GM23248 (cell line): ENCODE measurements around the gene LIPJ. TPM values are rescaled to one million over a fixed set of nuclear protein-coding genes. Genes with fewer than 3 reads are reported as not detected.

Experiments used
- DNase-seq: peaks from one replicate; pipeline ENCODE4 v3.0.0-alpha.2; 2015
- H2AFZ ChIP-seq: fragments of 200-600 bp; sonication (generic); 2 replicates; pipeline ENCODE4 v1.6.1; 2016; ENCODE audit warnings: antibody characterized with exemption
- H3F3A ChIP-seq: fragments of 200-600 bp; sonication (generic); 2 replicates; pipeline ENCODE4 v1.6.1; 2016; ENCODE audit warnings: mild to moderate bottlenecking, antibody characterized with exemption, mixed run types; ENCODE audit not compliant: insufficient read depth
- H3K27ac ChIP-seq: fragments of 200-600 bp; sonication (generic); 2 replicates; pipeline ENCODE4 v1.5.1; 2016; ENCODE audit warnings: mild to moderate bottlenecking
- H3K27me3 ChIP-seq: fragments of 200-600 bp; sonication (generic); replicated peaks from 2 replicates; pipeline ENCODE4 v1.6.1; 2016; ENCODE audit warnings: mild to moderate bottlenecking; ENCODE audit not compliant: insufficient read depth
- H3K36me3 ChIP-seq: fragments of 200-600 bp; sonication (generic); 2 replicates; pipeline ENCODE4 v1.6.1; 2016; ENCODE audit warnings: low read depth, mild to moderate bottlenecking
- H3K4me1 ChIP-seq: fragments of 200-600 bp; sonication (generic); 2 replicates; pipeline ENCODE4 v1.6.1; 2016; ENCODE audit warnings: mild to moderate bottlenecking; ENCODE audit not compliant: insufficient read depth
- H3K4me2 ChIP-seq: fragments of 200-600 bp; sonication (generic); one replicate; pipeline ENCODE4 v1.6.1; 2016; ENCODE audit warnings: mild to moderate bottlenecking; ENCODE audit not compliant: unreplicated experiment
- H3K4me3 ChIP-seq: fragments of 200-600 bp; sonication (generic); 2 replicates; pipeline ENCODE4 v1.5.1; 2016; ENCODE audit warnings: mild to moderate bottlenecking
- H3K79me2 ChIP-seq: fragments of 200-600 bp; sonication (generic); 2 replicates; pipeline ENCODE4 v1.6.1; 2016; ENCODE audit warnings: mild to moderate bottlenecking; ENCODE audit not compliant: insufficient read depth
- H3K9ac ChIP-seq: fragments of 200-600 bp; sonication (generic); 2 replicates; pipeline ENCODE4 v1.6.1; 2016; ENCODE audit warnings: mild to moderate bottlenecking
- H3K9me2 ChIP-seq: fragments of 200-600 bp; sonication (generic); 2 replicates; pipeline ENCODE4 v1.6.1; 2016; ENCODE audit warnings: mixed run types, mild to moderate bottlenecking, moderate library complexity; ENCODE audit not compliant: insufficient read depth
- H3K9me3 ChIP-seq: fragments of 200-600 bp; sonication (generic); one replicate; pipeline ENCODE4 v1.6.1; 2017; ENCODE audit warnings: low read depth
- H4K20me1 ChIP-seq: fragments of 200-600 bp; sonication (generic); 2 replicates; pipeline ENCODE4 v1.6.0; 2016; ENCODE audit not compliant: insufficient read depth
- EZH2 ChIP-seq: fragments of 200-600 bp; sonication (generic); IDR thresholded peaks from 2 replicates; pipeline ENCODE4 v1.6.1; 2018; ENCODE audit warnings: antibody characterized with exemption, mild to moderate bottlenecking; ENCODE audit not compliant: insufficient read depth, poor library complexity, severe bottlenecking
- EZH2phosphoT487 ChIP-seq: fragments of 200-600 bp; sonication (generic); IDR thresholded peaks from 2 replicates; pipeline ENCODE4 v1.6.1; 2018; ENCODE audit warnings: antibody characterized with exemption, moderate library complexity, mild to moderate bottlenecking, low read depth; ENCODE audit not compliant: insufficient read depth
- WGBS, 2 experiments: methylation state at CpG; one replicate each; pipeline ENCODE4 v1.1.6; 2015 to 2017; ENCODE audit warnings: low lambda C conversion rate in 2 of 2, low coverage in 1 of 2; ENCODE audit errors: missing lambda C conversion rate in 2 of 2; 5-methylcytosine and 5-hydroxymethylcytosine counted together
- in situ Hi-C: fragments of 300-500 bp; cut with MboI; formaldehyde crosslinking; loops from 2 replicates; pipeline ENCODE4 v1.15.0; 2020
- polyA plus RNA-seq: library from polyadenylated mRNA; unstranded; fragments of >200 nt; fragmentation: Nextera tagmentation; extraction: Ambion mirVana; gene quantifications from 2 replicates; pipeline ENCODE4 v1.2.1, GENCODE V29; 2016
- total RNA-seq: library from RNA; depleted of rRNA; stranded (reverse); fragments of >200 nt; shearing (Covaris generic); gene quantifications from 2 replicates; pipeline ENCODE4 v1.2.3, GENCODE V29; 2014

The LIPJ gene
- total and polyA plus RNA-seq, 2 experiments from 2014 or later: 0.18 TPM; not detected in 1

- no peak overlapping the region for H3K27ac ChIP-seq
- no peaks in the 10 kb centered on the region for H4K20me1 ChIP-seq
- no peak for DNase-seq
- no peaks in the 10 kb centered on the region for H3K9me3 ChIP-seq
- H3K9me2 ChIP-seq: peaks cover 3% of the 10 kb centered on the region; the same call in 1 of the 2 replicates
- H3K27me3 ChIP-seq: no peaks in the 10 kb centered on the region
- peaks cover 6% of the 10 kb centered on the region; the same call in 1 of the 2 replicates for H3F3A ChIP-seq
- 42 to 49% methylated on average over 5 of the region's 5 CpGs for WGBS, 2 experiments
- no peak overlapping the region for H2AFZ ChIP-seq
- no peaks in the 10 kb centered on the region for H3K36me3 ChIP-seq
- in situ Hi-C loops: no loop called here
- no peaks in the 10 kb centered on the region for H3K79me2 ChIP-seq
- H3K4me1 ChIP-seq: peaks cover 24% of the 10 kb centered on the region
- H3K4me3 ChIP-seq: no peak overlapping the region
- TF ChIP-seq EZH2 (no peak), EZH2phosphoT487 (no peak)
- H3K9ac ChIP-seq: no peak overlapping the region
- H3K4me2 ChIP-seq: no peak overlapping the region
These were observed 45.4 kb upstream of the LIPJ start for GRCh38 chr10:88541116-88541626.

DNA sequence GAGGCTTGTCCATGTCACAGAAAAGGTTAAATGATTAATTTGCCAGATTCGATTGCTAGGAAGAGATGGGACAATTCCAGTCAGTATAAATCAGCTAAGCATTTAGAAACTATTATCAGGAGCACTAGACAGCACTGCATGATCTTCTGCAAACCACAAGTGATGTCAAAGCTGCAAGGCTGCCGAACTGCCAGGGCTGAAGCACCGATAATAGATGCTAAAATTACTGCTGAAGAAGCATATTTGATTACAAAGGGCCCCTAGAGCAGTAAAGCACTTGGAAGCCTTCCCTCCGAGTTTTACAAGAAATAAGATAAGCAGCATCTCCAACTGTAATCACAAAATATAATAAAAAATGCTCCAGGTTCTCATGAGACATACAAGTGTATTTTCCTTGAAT lies 44.0 kb upstream of the LIPJ start:
- H3K9ac ChIP-seq: no peak overlapping the region
- H3K9me3 ChIP-seq: no peaks in the 10 kb centered on the region
- H3K4me3 ChIP-seq: no peak overlapping the region
- peaks cover 3% of the 10 kb centered on the region; the same call in 1 of the 2 replicates for H3K9me2 ChIP-seq
- peaks cover 21% of the 10 kb centered on the region for H3K4me1 ChIP-seq
- in situ Hi-C loops: no loop called here
- no peaks in the 10 kb centered on the region for H3K27me3 ChIP-seq
- no peak for DNase-seq
- H3K36me3 ChIP-seq: no peaks in the 10 kb centered on the region
- H2AFZ ChIP-seq: no peak overlapping the region
- no peaks in the 10 kb centered on the region for H3K79me2 ChIP-seq
- no peak overlapping the region for H3K4me2 ChIP-seq
- peaks cover 6% of the 10 kb centered on the region; the same call in 1 of the 2 replicates for H3F3A ChIP-seq
- WGBS, 2 experiments: 84 to 86% methylated on average over 4 of the region's 4 CpGs
- H3K27ac ChIP-seq: no peak overlapping the region
- H4K20me1 ChIP-seq: no peaks in the 10 kb centered on the region
- TF ChIP-seq EZH2phosphoT487: no peak
- TF ChIP-seq EZH2: no peak

DNA sequence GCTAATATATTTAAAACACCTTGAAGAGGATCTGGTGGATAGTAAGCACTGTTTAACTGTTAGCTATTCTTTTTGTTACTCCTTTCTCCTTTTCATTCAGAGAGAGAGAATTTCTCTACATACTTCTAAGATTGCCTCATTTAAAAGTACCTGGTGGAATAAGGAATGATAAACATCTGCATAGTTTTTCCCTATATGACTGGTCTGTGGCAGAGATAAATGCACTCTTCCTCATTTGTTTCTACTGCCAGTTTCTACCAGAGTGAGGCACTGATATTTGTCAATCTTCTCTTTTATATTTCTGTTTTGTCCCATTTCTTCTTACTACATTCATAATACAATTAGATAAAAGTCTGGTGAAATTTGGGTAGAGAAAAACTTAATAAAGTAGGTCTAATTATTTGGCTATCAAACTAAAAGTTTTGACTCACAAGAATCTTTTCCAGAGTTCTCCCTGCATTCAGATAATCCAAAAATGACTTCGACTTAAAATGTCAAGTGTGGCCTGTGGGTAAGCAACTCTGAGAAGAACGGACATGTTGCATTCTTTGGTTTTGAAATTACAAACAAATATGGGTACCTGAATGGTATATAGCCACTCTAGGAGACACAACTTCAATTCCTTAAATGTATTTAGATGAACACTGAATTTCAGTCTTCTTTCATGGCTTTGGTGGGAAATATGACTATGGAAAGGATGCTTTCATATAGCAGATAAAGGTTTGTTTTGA lies 42.3 kb upstream of the LIPJ start:
- Histone ChIP-seq H3K4me2 (no peak overlapping the region), H3K4me1 (peaks cover 11% of the 10 kb centered on the region; the same call in 1 of the 2 replicates), H3F3A (no peaks in the 10 kb centered on the region), H4K20me1 (no peaks in the 10 kb centered on the region), H3K27me3 (no peaks in the 10 kb centered on the region), H3K79me2 (no peaks in the 10 kb centered on the region), H3K4me3 (no peak overlapping the region), H3K36me3 (no peaks in the 10 kb centered on the region), H2AFZ (no peak overlapping the region), H3K9ac (no peak overlapping the region), H3K9me3 (no peaks in the 10 kb centered on the region), H3K9me2 (peaks cover 3% of the 10 kb centered on the region; the same call in 1 of the 2 replicates), H3K27ac (no peak overlapping the region)
- in situ Hi-C loops: no loop called here
- TF ChIP-seq EZH2 (no peak), EZH2phosphoT487 (no peak)
- 93 to 100% methylated on average over 2 of the region's 2 CpGs for WGBS, 2 experiments
- no peak for DNase-seq

DNA sequence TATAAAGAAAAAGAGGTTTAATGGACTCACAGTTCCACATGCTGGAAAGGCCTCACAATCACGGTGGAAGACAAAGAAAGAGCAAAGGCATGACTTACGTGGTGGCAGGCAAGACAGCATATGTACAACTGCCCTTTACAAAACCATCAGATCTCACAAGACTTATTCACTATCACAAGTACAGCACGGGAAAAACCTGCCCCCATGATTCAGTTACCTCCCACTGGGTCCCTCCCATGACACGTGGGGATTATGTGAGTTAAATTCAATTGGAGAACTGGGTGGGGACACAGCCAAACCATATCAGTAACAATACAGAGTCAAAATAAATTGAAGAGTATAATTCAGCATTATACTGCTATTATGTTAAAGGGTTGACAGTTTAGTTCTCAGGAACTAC lies 41.2 kb upstream of the LIPJ start:
- DNase-seq: no peak
- WGBS, 2 experiments: 59 to 72% methylated on average over 4 of the region's 4 CpGs
- TF ChIP-seq EZH2: no peak
- TF ChIP-seq EZH2phosphoT487: no peak
- Histone ChIP-seq H3K9me3 (no peaks in the 10 kb centered on the region), H3K9me2 (peaks cover 3% of the 10 kb centered on the region; the same call in 1 of the 2 replicates), H3K4me1 (peaks cover 9% of the 10 kb centered on the region; the same call in 1 of the 2 replicates), H3F3A (no peaks in the 10 kb centered on the region), H3K79me2 (no peaks in the 10 kb centered on the region), H3K4me2 (no peak overlapping the region), H3K9ac (no peak overlapping the region), H3K27me3 (no peaks in the 10 kb centered on the region), H2AFZ (no peak overlapping the region), H3K27ac (no peak overlapping the region), H3K4me3 (no peak overlapping the region), H4K20me1 (no peaks in the 10 kb centered on the region), H3K36me3 (no peaks in the 10 kb centered on the region)
- in situ Hi-C loops: no loop called here
